Suppressor macrophage treated with lipopolysaccharide for 1 hour (primary cell): ENCODE measurements around the gene NAALADL2.
"Not testable (repeated sequence)": the region's sequence is repeated elsewhere in the genome, so short reads cannot be mapped to it uniquely, and the experiment has no call there.

Experiments used
- DNase-seq, 3 donors: peaks; one replicate each; pipeline ENCODE4 v3.0.0-alpha.2; 2020 to 2022

NAALADL2 gene

GRCh38 chr3:175526609-175527280 lies 667.6 kb downstream of the NAALADL2 start:
- DNase-seq, result peak; percentile 43 to 53 (median 43)

GRCh38 chr3:175528693-175529092 lies 669.6 kb downstream of the NAALADL2 start:
- not testable (repeated sequence) for DNase-seq

- DNase-seq, result no peak
Measured at GRCh38 chr3:175535351-175535750, 676.2 kb downstream of the NAALADL2 start.

- DNase-seq, result no peak
Measured at GRCh38 chr3:175546115-175546514, 687.0 kb downstream of the NAALADL2 start.

- no peak for DNase-seq
Measured at GRCh38 chr3:175552929-175553328, 693.8 kb downstream of the NAALADL2 start.

- no peak for DNase-seq
Measured at GRCh38 chr3:175554801-175555200, 695.7 kb downstream of the NAALADL2 start.

GRCh38 chr3:175558261-175558660 lies 699.1 kb downstream of the NAALADL2 start:
- no peak for DNase-seq

GRCh38 chr3:175564363-175564762 lies 705.2 kb downstream of the NAALADL2 start:
- DNase-seq, result no peak

- no peak for DNase-seq
Measured at GRCh38 chr3:175571096-175571495, 712.0 kb downstream of the NAALADL2 start.

- DNase-seq, result no peak
Measured at GRCh38 chr3:175573226-175573625, 714.1 kb downstream of the NAALADL2 start.

- DNase-seq, result no peak
Measured at GRCh38 chr3:175580318-175580717, 721.2 kb downstream of the NAALADL2 start.

- DNase-seq, result no peak
Measured at GRCh38 chr3:175585898-175586297, 726.8 kb downstream of the NAALADL2 start.

GRCh38 chr3:175590745-175591144 lies 731.6 kb downstream of the NAALADL2 start:
- DNase-seq, result no peak

- DNase-seq, result no peak
Measured at GRCh38 chr3:175591375-175591774, 732.2 kb downstream of the NAALADL2 start.

- DNase-seq, result no peak
Measured at GRCh38 chr3:175593331-175593730, 734.2 kb downstream of the NAALADL2 start.

- DNase-seq, result no peak
Measured at GRCh38 chr3:175598740-175599139, 739.6 kb downstream of the NAALADL2 start.

GRCh38 chr3:175601521-175601920 lies 742.4 kb downstream of the NAALADL2 start:
- DNase-seq, result no peak

- no peak for DNase-seq
Measured at GRCh38 chr3:175605851-175606250, 746.7 kb downstream of the NAALADL2 start.

- DNase-seq, result no peak
Measured at GRCh38 chr3:175606650-175607318, 747.6 kb downstream of the NAALADL2 start.

GRCh38 chr3:175608356-175608755 lies 749.2 kb downstream of the NAALADL2 start:
- no peak for DNase-seq

- DNase-seq, result no peak
Measured at GRCh38 chr3:175608911-175609310, 749.8 kb downstream of the NAALADL2 start.

GRCh38 chr3:175612487-175613196 lies 753.5 kb downstream of the NAALADL2 start:
- no peak for DNase-seq

- not testable (repeated sequence) for DNase-seq
Measured at GRCh38 chr3:175614107-175614506, 755.0 kb downstream of the NAALADL2 start.

- no peak for DNase-seq
Measured at GRCh38 chr3:175617247-175617646, 758.1 kb downstream of the NAALADL2 start.
